HG03521 (cell line): ENCODE results near the gene APMAP.

Experiments used
- ATAC-seq: cut with Tn5 transposase; IDR thresholded peaks from one replicate; pipeline ENCODE4 v1.9.1; 2021; ENCODE audit warnings: mild to moderate bottlenecking, moderate library complexity; ENCODE audit not compliant: unreplicated experiment

The APMAP gene

GRCh38 chr20:24969186-24970029, 23.1 kb downstream of the APMAP start:
- no peak for ATAC-seq

GRCh38 chr20:24968278-24968800, 24.2 kb downstream of the APMAP start:
- ATAC-seq: no peak

GRCh38 chr20:24966317-24967012, 26.1 kb downstream of the APMAP start:
- ATAC-seq: no peak

GRCh38 chr20:24965065-24965919, 27.3 kb downstream of the APMAP start:
- no peak for ATAC-seq

- ATAC-seq: no peak
Observed at GRCh38 chr20:24964506-24964840, 28.1 kb downstream of the APMAP start.

GRCh38 chr20:24963672-24964505, 28.7 kb downstream of the APMAP start:
- ATAC-seq: no peak

GRCh38 chr20:24962510-24962909, 30.0 kb downstream of the APMAP start:
- ATAC-seq: no peak

GRCh38 chr20:24962182-24962492, 30.4 kb downstream of the APMAP start:
- ATAC-seq: no peak

GRCh38 chr20:24961384-24962181, 31.0 kb downstream of the APMAP start:
- ATAC-seq: no peak

- no peak for ATAC-seq
Observed at GRCh38 chr20:24960861-24961260, 31.7 kb downstream of the APMAP start.

GRCh38 chr20:24960302-24960801, 32.2 kb downstream of the APMAP start:
- no peak for ATAC-seq

- ATAC-seq: no peak
Observed at GRCh38 chr20:24959591-24960301, 32.8 kb downstream of the APMAP start.

GRCh38 chr20:24958506-24959385, 33.8 kb downstream of the APMAP start:
- ATAC-seq: no peak

- no peak for ATAC-seq
Observed at GRCh38 chr20:24957326-24958016, 35.1 kb downstream of the APMAP start.

GRCh38 chr20:24956001-24956841, 36.3 kb downstream of the APMAP start:
- ATAC-seq: no peak

GRCh38 chr20:24955045-24955444, 37.5 kb downstream of the APMAP start:
- ATAC-seq: peak; percentile 75
